HG03354 (cell line): Measurements from ENCODE around the gene ZNF248.
A peak's percentile ranks its signal among the peaks of the same experiment; 100 is the strongest.
"Not testable (repeated sequence)": the region's sequence is repeated elsewhere in the genome, so short reads cannot be mapped to it uniquely, and the experiment has no call there.

ENCODE experiments used
- ATAC-seq: cut with Tn5 transposase; IDR thresholded peaks from one replicate; pipeline ENCODE4 v1.9.1; 2021; ENCODE audit warnings: mild to moderate bottlenecking; ENCODE audit not compliant: unreplicated experiment, poor library complexity, severe bottlenecking

The ZNF248 gene

GRCh38 chr10:37754538-37755323 lies 102.7 kb downstream of the ZNF248 start:
- peak; percentile 75 for ATAC-seq

GRCh38 chr10:37752334-37752875 lies 105.0 kb downstream of the ZNF248 start:
- ATAC-seq: no peak

- no peak for ATAC-seq
Observed at GRCh38 chr10:37748170-37748569, 109.2 kb downstream of the ZNF248 start.

GRCh38 chr10:37747081-37747480 lies 110.3 kb downstream of the ZNF248 start:
- ATAC-seq: no peak

GRCh38 chr10:37741831-37742230 lies 115.6 kb downstream of the ZNF248 start:
- ATAC-seq: no peak

GRCh38 chr10:37739181-37739580 lies 118.2 kb downstream of the ZNF248 start:
- no peak for ATAC-seq

GRCh38 chr10:37738241-37738640 lies 119.2 kb downstream of the ZNF248 start:
- not testable (repeated sequence) for ATAC-seq

- ATAC-seq: no peak
Observed at GRCh38 chr10:37737336-37737735, 120.1 kb downstream of the ZNF248 start.

GRCh38 chr10:37736120-37736519 lies 121.3 kb downstream of the ZNF248 start:
- no peak for ATAC-seq

- no peak for ATAC-seq
Observed at GRCh38 chr10:37734971-37735370, 122.4 kb downstream of the ZNF248 start.
